Measurements from ENCODE around the gene HOXD11.

HOXD11 gene

DNA sequence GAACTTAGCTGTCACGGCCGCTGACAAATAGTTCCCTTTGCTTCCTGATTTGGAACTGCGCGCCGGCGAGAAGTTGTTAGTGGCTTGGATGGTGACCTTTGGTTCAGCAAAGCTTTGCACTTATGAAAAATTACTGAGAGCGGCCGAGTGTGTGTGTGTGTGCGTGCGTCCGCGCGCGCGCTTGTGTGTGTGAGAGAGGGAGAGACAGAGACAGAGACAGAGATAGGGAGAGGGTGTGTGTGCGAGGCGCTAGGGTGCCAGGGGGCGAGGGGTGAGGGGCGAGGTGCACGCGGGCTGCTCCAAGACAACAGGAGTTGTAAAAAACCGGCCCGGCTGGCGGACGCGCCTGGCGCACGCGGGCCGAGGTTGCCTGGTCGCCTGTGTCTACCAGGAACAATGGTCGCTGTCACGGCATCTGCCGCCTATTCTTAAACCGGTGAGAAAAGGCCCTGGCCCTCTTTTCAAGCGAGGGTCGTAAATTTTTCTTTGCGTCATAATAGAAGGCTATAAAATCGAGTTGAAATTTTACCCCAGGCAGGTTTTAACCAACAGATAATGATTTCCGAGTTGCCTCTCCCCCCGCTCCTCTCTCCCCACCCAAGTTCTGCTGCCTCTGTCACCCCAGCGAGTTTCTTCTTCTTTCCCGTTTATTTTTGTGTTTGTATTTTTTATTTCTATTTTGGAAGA, 50.6 kb downstream of the HOXD11 start:
- no peak for DNase-seq (ENCODE audit: low read depth)
- no peak for TF ChIP-seq CTCF (IDR thresholded peaks at IDR 0.05; ENCODE audit: control insufficient read depth, insufficient read depth, low read depth, low read length, missing control alignments)
- H3K4me3 ChIP-seq (ENCODE audit: control insufficient read depth, low read depth, low read length), result no peak overlapping the region

- DNase-seq (ENCODE audit: low read depth), result no peak
- no peak for TF ChIP-seq CTCF (IDR thresholded peaks at IDR 0.05; ENCODE audit: control insufficient read depth, insufficient read depth, low read depth, low read length, missing control alignments)
- H3K4me3 ChIP-seq (ENCODE audit: control insufficient read depth, low read depth, low read length), result no peak overlapping the region
Observed at GRCh38 chr2:176158186-176158591, 51.1 kb downstream of the HOXD11 start.

GRCh38 chr2:176158855-176159662, 52.0 kb downstream of the HOXD11 start:
- no peak for TF ChIP-seq CTCF (IDR thresholded peaks at IDR 0.05; ENCODE audit: control insufficient read depth, insufficient read depth, low read depth, low read length, missing control alignments)
- no peak overlapping the region for H3K4me3 ChIP-seq (ENCODE audit: control insufficient read depth, low read depth, low read length)
- DNase-seq (ENCODE audit: low read depth), result no peak
